GM12865 (cell line): Measurements from ENCODE around the gene SAP30BP.
"Not testable (repeated sequence)": the region's sequence is repeated elsewhere in the genome, so short reads cannot be mapped to it uniquely, and the experiment has no call there.

Experiments used
- DNase-seq: peaks from one replicate; pipeline ENCODE4 v3.0.0; 2010; ENCODE audit warnings: low read depth
- H3K4me3 ChIP-seq: 2 replicates; pipeline ENCODE4 v1.5.1; 2011; ENCODE audit warnings: mild to moderate bottlenecking, low read depth, low read length, control low read depth
- CTCF ChIP-seq: IDR thresholded peaks from 2 replicates; pipeline ENCODE4 v1.5.1; 2011; ENCODE audit warnings: low read length, control low read depth, low read depth, inconsistent platforms; ENCODE audit not compliant: insufficient read depth; ENCODE audit errors: missing control alignments

SAP30BP gene

GRCh38 chr17:75637551-75637950, 29.6 kb upstream of the SAP30BP start:
- no peak for DNase-seq
- no peak overlapping the region for H3K4me3 ChIP-seq
- no peak for TF ChIP-seq CTCF

- not testable (repeated sequence) for DNase-seq, H3K4me3 ChIP-seq
Measured at GRCh38 chr17:75638039-75638438, 29.1 kb upstream of the SAP30BP start.

- H3K4me3 ChIP-seq, result no peak overlapping the region
- TF ChIP-seq CTCF, result no peak
- DNase-seq, result no peak
Measured at GRCh38 chr17:75638893-75639292, 28.2 kb upstream of the SAP30BP start.

- no peak for TF ChIP-seq CTCF
- no peak overlapping the region for H3K4me3 ChIP-seq
- DNase-seq, result no peak
Measured at GRCh38 chr17:75639327-75639726, 27.8 kb upstream of the SAP30BP start.

GRCh38 chr17:75639771-75640555, 27.2 kb upstream of the SAP30BP start:
- no peak for TF ChIP-seq CTCF
- H3K4me3 ChIP-seq, result no peak overlapping the region
- DNase-seq, result no peak

GRCh38 chr17:75640556-75641119, 26.5 kb upstream of the SAP30BP start:
- H3K4me3 ChIP-seq, result no peak overlapping the region
- no peak for TF ChIP-seq CTCF
- DNase-seq, result no peak

- TF ChIP-seq CTCF, result no peak
- DNase-seq, result no peak
Measured at GRCh38 chr17:75641343-75641742, 25.8 kb upstream of the SAP30BP start.

More at GRCh38 chr17:75641343-75641742, 25.8 kb upstream of the SAP30BP start:
- no peak overlapping the region for H3K4me3 ChIP-seq
